Hippocampal formation (tissue), 2 donors: ENCODE measurements around the gene ZNF664.
"Not testable (repeated sequence)": the region's sequence is repeated elsewhere in the genome, so short reads cannot be mapped to it uniquely, and the experiment has no call there.

Experiments
- DNase-seq, 2 donors: peaks; one replicate each; lab custom pipeline; 2025; lab: John Stamatoyannopoulos, UW

ZNF664 gene

DNA sequence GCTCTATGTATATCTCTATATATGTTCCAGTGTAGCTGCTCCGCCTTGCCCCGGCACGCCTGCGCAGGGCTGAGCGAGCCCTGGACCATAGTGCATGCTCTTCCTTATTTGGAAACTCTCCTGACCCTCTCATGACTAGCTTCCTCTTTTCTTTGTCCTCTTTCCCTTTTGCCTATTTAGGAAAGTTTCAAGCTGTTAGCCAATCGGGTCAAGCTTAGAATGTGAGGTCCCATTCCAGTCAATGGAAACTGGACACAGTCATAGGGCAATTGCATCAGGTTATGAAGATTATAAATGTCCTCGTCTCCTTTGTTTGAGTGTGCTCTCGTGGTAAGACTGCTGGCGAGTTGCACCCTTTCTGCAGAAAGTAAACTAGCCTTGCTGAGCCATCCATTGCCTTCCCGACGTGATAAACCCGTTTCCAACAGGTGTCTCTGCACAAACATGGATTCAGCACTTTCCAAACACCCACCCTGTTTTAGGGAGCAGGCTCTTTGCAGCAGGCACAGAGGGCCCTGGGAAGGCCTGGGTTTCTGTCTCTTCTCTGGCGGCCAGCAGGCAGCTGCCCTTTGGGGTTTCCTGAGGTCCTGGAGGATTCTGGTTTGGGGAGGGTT is 31.3 kb upstream of the ZNF664 start:
- no peak for DNase-seq

DNA sequence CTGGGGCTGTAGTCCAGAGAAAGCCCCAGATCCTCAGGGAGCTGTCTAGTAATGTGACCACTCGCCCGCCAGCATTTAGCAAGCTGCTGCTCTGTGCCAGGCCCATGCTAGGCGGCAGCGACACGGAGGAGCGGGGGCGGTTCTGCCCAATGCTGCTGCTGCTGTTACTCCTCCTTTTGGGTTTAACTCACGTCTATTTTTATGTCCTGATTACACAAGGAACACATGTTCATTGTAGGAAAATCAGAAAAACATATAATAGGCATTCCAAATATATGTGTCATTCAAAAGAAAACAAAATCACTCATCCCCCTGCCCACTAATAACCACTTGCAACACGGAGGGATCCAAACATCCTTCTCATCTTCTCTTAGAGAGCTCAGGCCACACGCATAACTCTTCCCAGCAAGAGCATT is 30.8 kb upstream of the ZNF664 start:
- DNase-seq, result no peak

DNA sequence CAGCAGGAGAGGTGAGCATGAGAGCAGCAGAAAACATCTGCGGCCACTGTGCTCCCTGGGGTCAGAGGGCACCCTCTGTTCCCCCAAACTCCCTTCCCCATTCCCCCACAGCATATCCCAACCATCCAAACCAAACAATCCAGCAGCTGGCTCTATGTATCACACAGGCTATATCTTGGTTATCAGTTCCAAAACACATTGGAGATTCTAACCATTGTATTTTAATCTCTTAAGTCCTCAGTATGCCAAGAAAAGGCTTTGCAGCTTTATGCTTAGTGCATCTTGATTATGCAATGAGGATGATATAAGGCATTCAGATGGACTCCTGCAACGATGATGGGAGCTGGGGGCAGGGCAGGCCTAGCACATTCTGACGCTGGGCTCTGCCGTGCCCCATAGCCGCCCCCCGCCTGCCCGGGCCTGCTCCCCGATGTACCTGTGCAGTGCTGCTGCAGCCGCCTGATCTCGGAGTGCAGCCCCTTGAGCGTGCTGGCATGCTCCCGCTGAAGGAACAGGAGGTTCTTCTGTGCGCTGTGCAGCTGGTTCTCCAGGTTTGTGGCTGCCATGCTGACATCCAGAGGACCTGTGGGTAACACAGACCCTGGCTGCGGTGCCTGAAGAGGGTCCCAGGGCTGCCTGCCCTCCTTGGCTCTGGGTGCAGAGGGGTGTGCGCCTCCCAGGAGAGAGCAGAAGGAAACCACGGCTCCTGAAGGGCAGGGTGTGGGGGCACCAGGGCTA is 29.9 kb upstream of the ZNF664 start:
- no peak for DNase-seq

DNA sequence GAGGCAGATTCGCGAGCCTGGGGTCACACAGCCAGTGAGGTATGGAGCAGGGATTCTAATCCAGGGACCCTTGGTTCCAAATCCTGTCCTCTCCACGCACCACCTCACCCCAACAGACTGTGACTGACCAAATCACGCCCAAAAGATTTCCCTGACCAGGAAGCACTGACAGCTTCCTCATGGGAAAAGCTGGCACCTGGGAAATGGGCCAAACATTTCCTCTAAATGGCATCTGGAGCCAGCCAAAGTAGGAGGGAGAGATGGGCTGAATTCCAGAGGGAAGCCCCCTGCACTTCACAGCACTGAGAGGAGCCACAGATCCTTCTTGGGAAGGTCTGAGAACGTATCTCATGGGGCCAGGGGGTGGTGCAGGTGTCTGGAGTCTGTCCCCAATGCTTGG is 29.2 kb upstream of the ZNF664 start:
- DNase-seq, result no peak

DNA sequence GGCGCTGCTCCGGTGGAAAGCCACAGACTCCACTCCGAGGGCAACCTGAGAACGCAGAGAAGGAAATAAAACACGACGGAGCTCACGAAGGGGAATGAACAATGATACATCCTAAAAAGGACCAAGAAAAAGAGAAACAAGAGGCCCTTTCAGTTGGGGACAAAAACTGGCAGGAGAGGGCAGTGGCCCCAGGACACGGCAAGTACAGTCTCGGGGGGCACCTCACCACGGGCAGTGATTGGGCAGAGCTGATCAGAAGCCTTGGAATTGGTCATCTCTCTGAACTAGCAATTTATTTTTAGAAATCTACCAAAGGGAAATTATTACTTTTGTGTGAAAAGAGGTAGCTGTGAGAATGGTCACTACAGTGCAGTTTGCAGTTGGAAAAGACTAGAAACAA is 28.3 kb upstream of the ZNF664 start:
- DNase-seq, result no peak

DNA sequence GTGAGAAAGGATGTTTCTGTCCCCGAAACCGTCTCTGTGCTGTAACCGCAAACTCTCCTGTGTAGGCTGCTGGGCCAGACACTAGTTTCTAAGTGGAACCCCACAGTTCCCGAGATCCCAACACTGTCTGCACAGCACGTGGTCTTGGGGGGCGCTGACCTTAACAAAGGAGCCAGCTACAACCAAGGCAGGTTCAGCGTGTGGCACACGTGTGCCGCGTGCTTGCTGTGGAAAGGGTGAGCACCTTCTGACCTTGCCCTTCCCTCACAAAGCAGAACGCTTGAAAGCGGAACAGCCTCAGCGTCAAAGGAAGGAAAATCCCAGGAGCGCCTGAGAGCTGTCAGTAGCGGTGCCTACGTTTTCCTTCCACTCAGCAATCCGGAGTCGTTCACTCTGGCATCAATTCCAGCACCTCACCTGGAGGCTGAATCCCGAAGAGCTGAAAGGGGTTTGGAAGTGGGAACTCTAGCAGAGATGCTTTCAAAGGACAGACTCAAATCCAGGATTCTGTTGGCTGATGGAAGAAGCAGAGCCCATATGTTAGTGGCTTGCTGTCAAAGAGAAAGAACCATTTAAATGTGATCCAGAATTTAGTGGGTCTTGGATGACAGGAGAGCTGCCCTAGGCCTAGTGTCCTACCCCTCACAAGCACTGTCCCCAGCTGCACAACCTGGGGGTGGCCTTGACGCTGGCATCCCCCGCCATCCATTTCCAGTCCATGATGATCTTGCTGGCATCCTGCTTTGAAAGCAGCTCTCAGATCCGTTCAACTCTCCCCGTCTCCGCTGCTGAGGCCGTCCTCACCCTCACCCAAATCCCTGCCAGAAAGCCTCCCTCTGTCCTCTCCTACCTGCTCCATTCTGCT is 27.5 kb upstream of the ZNF664 start:
- no peak for DNase-seq

DNA sequence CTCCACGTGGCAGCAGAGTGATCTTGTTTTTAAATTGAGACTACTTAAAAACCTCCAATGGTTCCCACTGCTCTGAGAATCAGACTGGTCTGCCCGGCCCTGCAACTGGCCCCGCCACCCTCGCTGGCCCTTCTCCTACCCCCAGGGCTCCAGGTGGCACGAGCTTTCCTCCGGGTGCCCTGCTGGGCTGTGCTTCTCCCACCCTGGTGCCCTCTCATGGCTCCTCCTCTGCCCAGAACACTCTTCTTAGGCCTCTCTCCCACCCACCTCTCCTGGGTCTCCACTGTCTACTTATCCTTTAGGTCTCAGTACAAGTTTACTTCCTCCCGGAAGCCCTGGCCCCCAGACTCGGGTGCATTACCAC is 26.9 kb upstream of the ZNF664 start:
- DNase-seq, result no peak

DNA sequence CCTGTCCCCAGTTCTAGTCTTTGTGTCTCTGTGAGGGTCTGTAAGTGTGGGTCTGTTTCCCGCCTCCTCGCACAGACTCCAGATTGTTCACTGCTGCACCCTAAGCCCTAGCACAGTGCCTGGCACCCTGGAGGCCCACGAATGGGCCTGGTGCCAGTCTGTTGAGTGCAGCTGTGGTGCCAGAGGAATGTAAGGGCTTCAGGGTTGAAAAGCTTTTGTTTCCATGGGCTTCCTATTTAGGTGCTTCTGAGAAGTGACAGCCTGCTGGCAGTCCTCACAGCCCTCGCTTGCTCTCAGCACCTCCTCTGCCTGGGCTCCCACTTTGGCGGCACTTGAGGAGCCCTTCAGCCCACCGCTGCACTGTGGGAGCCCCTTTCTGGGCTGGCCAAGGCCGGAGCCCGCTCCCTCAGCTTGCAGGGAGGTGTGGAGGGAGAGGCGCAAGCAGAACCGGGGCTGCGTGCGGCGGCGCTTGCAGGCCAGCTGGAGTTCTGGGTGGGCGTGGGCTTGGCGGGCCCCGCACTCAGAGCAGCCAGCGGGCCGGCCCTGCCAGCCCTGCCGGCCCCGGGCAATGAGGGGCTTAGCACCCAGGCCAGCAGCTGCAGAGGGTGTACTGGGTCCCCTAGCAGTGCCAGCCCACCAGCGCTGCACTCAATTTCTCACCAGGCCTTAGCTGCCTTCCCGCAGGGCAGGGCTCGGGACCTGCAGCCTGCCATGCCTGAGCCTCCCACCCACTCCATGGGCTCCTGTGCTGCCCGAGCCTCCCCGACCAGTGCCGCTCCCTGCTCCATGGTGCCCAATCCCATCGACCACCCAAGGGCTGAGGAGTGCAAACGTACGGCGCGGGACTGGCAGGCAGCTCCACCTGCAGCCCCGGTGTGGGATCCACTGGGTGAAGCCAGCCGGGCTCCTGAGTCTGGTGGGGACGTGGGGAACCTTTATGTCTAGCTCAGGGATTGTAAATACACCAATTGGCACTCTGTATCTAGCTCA is 26.2 kb upstream of the ZNF664 start:
- DNase-seq, result peak in 1 of 2 donors; percentile 22

DNA sequence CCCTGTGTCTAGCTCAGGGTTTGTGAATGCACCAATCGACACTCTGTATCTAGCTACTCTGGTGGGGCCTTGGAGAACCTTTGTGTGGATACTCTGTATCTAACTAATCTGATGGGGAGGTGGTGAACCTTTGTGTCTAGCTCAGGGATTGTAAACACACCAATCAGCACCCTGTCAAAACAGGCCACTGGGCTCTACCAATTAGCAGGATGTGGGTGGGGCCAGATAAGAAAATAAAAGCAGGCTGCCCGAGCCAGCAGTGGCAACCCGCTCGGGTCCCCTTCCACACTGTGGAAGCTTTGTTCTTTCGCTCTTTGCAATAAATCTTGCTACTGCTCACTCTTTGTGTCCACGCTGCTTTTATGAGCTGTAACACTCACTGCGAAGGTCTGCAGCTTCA is 25.5 kb upstream of the ZNF664 start:
- DNase-seq, result not testable (repeated sequence)

DNA sequence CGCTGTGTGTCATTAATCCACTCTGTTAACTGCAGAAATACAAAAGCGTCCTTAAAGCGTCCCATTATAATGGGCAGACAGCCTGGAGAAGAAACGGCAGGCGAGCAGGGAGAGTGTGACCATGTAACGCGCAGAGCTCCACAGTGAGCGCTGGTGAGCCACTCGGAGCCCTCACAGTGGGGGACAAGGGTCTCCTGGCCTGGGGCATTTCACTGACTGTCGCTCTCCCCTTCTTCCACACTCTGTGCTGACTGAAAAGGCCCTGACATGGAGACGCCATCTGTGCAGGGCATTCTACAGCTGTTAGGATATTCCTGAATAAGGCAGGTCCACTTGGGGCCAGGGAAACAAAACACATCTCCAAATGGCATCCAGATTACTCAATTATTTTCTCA is 24.6 kb upstream of the ZNF664 start:
- peak in 1 of 2 donors; percentile 41 for DNase-seq

DNA sequence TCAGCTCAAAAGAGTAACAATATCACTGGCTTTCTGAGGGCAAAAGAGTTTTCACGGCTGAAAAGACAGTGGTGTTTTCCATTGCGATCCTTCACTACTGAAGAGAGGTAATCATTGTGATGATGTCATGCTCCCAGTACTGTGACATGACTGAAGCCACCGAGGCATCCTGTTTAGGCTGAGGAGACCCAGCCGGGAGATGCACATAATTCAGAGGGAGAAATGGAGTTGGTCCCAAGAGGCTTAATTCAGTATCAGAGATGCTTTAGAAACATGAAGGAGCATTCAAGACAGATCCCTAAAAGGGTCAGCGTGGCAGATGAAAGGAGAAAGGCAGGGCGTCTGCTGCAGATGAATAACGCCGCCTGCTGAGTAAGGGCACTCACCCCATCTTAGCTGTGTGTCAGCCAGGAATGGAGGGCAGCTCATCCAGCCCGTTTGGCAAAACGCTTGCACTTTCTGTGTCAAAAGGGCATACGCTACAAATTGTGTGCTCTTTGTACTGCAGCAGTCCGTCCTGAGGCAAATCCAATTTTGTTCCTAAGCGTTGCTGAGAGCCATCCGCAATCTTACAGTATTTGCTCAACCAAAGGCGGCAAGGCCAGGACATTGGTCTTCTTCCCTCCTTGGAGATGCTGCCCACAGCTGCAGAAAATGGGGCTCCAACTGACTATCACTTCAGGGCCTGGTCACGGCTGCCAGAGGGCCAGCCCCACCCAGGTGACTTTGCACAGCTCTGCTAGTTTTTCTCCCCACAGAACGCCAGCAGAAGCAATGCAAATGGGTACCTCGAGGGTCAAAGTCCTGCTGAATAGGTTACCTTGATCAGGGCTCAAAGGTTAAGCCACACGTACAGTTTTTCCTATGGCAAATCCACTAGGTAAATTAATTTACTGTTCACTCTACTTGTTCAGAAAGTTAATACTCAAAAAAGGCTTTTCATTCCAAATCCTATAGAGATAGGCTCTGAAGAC is 23.9 kb upstream of the ZNF664 start:
- DNase-seq, result no peak

DNA sequence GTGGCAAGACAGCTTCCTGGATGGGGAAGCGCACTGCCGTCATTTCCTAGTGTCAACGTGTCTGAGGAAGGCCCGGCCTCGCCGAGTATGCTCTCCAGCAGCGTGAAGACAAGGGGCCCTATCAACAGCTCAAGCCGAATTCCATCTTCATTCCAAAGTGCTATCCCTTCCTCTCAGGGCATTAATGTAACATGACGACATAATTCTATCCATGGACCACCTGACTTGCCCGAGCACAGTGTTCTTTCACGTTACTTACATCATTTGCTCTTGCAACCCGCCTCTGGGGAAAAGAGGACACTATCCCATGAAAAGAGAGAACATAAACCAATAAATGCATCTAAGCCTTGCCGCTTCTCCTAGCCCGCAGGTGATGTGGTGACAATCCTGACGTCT is 23.2 kb upstream of the ZNF664 start:
- no peak for DNase-seq

DNA sequence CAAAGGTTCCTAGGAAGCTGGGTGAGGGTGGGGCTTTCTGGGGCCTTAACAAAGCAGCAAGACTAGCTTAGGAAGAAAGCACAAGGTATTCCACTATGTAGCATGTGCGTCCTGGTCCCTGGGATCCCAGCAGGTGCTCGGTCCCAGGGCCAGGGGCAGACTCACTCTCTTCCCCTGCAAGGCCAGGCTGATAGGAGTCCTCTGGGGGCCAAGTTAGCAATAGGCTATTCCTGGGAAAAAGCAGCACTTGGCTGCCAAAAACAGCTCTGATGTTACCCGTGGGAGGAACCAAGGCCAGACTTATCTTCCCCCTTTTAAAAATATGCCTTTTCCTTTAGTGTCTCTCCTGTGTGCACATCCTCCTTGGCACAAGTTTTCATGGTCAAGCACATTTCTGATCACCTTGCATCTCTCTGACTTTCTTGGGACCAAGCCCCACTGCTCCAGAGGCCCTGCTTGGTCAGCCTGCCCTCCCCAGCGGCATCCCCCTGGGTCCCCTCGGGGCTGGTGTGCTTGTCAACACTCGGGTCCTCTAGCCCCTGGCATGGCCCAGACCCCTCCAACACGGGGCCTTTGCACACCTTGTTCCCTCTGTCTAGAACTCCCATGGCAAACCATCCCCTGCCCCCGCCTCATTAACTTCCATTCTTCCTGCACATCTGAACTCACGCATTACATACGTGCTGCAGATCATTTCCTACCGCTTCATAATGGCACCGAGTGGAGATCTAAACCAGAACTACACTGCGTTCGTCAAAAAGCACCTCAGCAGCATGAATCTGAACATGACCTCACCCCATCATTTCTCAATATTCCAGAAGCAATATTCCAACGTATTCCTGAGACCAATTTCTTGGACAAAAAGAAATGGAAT is 22.3 kb upstream of the ZNF664 start:
- no peak for DNase-seq

DNA sequence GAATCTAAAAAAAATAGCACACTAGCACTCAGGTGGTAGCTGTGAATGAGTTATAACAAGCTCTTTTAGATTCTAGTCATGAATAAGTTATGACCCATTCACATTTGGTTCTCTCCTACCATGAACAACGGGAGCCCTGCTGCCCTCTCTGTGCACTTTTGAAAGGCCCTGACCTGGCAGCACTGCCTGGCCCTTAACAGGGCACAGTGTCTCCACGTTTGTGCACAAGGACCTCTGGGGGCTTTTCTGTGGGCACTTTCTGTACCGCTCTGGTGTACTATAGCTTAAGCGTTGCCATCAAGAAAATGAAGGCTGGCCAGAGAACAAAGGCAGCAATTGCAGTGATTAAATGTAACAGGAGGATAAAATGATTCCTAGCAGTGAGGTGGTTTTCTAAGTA is 21.5 kb upstream of the ZNF664 start:
- DNase-seq, result no peak

DNA sequence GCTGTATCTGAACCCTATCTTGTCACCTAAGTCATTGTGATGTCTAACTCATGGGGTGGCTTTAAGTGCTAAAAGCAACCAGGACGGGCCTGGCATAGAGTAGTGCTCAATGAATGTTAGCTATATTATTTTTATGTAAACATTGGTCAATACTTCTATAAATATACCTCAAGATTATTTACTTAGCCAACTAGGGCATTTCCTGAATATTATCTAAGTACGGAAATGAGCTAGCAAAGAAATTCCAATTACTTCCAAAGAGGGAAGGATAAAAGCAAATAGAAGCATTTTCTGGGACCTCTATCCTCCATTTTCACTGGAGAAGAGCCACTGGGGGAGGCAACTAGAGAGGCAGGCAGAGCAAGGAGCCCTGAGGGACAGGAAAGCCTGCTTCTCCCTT is 21.0 kb upstream of the ZNF664 start:
- DNase-seq, result no peak

DNA sequence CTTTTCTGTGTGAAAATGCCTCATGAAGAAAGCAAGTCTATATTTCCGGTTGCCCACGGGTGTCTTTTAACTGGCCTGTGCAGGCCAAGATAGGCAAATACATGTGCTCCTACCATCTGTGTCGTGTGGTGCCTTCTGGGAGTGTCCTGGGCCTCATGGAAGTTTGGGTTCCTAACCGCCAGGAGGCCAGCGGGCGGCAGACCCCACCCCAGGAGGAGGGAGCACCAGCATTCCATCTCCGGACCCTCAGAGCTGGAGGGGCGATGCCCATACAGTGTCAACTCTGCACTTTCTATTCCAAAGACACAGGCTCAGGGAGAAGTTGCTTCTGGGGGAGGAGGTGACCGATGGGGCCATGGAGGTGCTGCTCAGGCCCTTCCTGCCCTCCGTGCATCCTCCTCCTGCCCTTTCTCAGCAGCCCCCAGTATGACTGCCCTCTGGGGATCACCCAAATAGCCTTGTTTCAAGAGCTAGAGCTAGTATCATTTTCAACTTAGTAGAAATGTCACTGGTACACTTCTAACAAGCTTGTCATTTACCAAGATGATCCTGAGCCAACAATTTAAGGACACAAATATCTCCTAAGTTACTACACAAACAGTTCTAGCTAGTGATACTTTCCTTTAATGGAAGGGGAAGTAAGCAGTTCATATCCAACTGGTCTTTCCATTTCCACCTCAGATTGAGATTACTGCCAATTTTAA is 18.2 kb upstream of the ZNF664 start:
- DNase-seq, result no peak

DNA sequence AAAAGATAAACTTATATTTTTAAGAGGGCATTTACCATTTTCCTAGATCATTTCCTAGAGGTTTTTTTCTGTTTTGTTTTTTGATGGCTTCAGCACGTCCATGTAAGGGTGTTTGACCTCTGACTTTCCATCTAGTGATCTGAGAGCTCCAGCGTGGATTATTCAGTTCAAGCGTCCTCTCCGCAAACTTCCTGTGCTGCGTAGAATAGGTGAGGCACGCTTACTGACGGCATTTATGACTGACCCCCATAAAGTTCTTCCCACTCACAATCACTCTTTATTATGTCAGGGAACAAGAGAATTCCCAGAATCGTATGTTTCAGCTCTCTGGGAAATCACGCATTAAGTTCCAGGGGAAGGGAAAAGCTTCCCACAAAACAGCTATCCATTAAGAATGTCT is 16.8 kb upstream of the ZNF664 start:
- no peak for DNase-seq

DNA sequence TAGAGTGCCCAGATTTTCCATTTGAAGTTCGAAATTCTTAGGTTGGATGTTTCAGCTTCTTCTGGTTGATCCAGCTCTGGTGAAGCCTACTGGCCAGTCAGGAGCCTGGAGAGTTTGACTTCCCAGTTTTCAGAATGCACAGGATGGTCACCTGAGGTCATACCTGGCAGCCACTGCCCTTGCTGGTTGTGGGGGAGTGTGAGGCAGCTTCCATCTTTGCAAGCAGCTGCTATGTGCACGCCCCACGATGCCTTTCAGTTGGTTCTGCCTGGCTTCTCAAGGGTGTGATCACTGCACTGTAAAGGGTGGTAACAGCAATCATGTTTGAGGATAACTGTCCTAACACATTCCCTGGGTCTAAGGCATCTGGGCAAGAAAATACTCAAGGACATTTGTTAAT is 15.8 kb upstream of the ZNF664 start:
- DNase-seq, result no peak

DNA sequence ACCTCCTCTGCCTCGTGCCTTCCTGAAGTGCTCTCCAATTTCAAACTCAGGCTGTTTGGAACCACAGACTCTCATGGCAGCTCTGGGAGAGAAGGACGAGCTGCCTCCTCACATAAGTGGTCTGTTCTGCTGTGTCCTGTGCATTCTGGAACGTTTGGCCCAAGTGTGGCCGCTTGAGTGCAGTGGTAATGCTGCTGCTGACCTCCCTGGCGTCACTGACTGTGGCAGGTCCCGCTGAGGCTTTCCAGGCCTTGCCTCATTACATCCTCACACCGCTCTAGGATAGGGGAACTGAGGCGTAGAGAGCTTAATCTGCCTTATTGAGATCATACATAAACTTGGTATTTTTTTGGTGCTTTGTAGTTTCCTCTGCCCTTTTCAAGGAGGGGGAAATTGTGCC is 14.6 kb upstream of the ZNF664 start:
- no peak for DNase-seq
